ENCODE measurements around the gene CAMK1D.
"Not testable (repeated sequence)": the region's sequence is repeated elsewhere in the genome, so short reads cannot be mapped to it uniquely, and the experiment has no call there.

CAMK1D gene

GRCh38 chr10:12348870-12349628 lies at the start of gene CAMK1D:
Gene CAMK1D, plus strand, starts transcription at chr10:12349547.
- no peak for DNase-seq

- DNase-seq = not testable (repeated sequence)
These were observed 48.3 kb upstream of the CAMK1D start for GRCh38 chr10:12301036-12301435.

- DNase-seq = no peak
These were observed 41.3 kb upstream of the CAMK1D start for GRCh38 chr10:12308057-12308456.

GRCh38 chr10:12308736-12309375 lies 40.5 kb upstream of the CAMK1D start:
- no peak for DNase-seq

GRCh38 chr10:12309783-12310182 lies 39.6 kb upstream of the CAMK1D start:
- DNase-seq = not testable (repeated sequence)

GRCh38 chr10:12314836-12315235 lies 34.5 kb upstream of the CAMK1D start:
- DNase-seq = no peak

- no peak for DNase-seq
These were observed 30.3 kb upstream of the CAMK1D start for GRCh38 chr10:12319076-12319475.

GRCh38 chr10:12320892-12321291 lies 28.5 kb upstream of the CAMK1D start:
- DNase-seq = no peak

- no peak for DNase-seq
These were observed 27.7 kb upstream of the CAMK1D start for GRCh38 chr10:12321641-12322040.

- DNase-seq = no peak
These were observed 26.7 kb upstream of the CAMK1D start for GRCh38 chr10:12322583-12323131.

GRCh38 chr10:12324530-12324929 lies 24.8 kb upstream of the CAMK1D start:
- DNase-seq = no peak

GRCh38 chr10:12327074-12327473 lies 22.3 kb upstream of the CAMK1D start:
- DNase-seq = no peak

GRCh38 chr10:12327476-12327875 lies 21.9 kb upstream of the CAMK1D start:
- DNase-seq = no peak

- not testable (repeated sequence) for DNase-seq
These were observed 21.0 kb upstream of the CAMK1D start for GRCh38 chr10:12328312-12328711.

- no peak for DNase-seq
These were observed 16.6 kb upstream of the CAMK1D start for GRCh38 chr10:12332572-12333379.

GRCh38 chr10:12333380-12334185 lies 15.8 kb upstream of the CAMK1D start:
- DNase-seq = no peak

GRCh38 chr10:12334186-12334530 lies 15.2 kb upstream of the CAMK1D start:
- DNase-seq = no peak

GRCh38 chr10:12335169-12335568 lies 14.2 kb upstream of the CAMK1D start:
- not testable (repeated sequence) for DNase-seq

- DNase-seq = no peak
These were observed 11.6 kb upstream of the CAMK1D start for GRCh38 chr10:12337453-12338372.

- DNase-seq = no peak
These were observed 10.4 kb upstream of the CAMK1D start for GRCh38 chr10:12338981-12339380.

- no peak for DNase-seq
These were observed 9.0 kb upstream of the CAMK1D start for GRCh38 chr10:12340371-12340770.
